ENCODE results near the gene C13orf46. TPM values are rescaled to one million over a fixed set of nuclear protein-coding genes. Genes with fewer than 3 reads are reported as not detected.

The C13orf46 gene
- total RNA-seq, 4 donors from 2014 or later, result not detected

DNA sequence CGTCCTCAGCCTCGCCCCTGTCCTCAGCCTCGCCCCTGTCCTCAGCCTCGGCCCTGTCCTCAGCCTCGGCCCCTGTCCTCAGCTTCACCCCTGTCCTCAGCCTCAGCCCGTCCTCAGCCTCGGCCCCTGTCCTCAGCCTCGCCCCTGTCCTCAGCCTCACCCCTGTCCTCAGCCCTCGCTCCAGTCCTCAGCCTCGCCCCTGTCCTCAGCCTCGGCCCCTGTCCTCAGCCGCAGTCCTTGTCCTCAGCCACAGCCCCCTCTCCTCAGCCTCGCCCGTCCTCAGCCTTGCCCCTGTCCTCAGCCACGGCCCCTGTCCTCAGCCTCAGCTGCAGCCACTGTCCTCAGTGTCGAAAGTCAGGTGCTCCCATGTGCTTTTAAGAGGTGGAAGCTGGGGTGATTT lies 10.5 kb downstream of the C13orf46 start:
- no peak for DNase-seq
- 88% methylated on average over 15 to 16 of the region's 16 CpGs for WGBS, 2 donors

GRCh38 chr13:113962975-113963374 lies 10.9 kb downstream of the C13orf46 start:
- Histone ChIP-seq H3K4me3 (no peak overlapping the region), H3K4me1 (no peaks in the 10 kb centered on the region), H3K27ac (no peak overlapping the region), H3K9me3 (peaks cover 0 to 4% (median 0%) of the 10 kb centered on the region in 3 donors), H3K27me3 (no peaks in the 10 kb centered on the region), H3K36me3 (no peaks in the 10 kb centered on the region)
- DNase-seq, result no peak
- TF ChIP-seq, protein P1, sequence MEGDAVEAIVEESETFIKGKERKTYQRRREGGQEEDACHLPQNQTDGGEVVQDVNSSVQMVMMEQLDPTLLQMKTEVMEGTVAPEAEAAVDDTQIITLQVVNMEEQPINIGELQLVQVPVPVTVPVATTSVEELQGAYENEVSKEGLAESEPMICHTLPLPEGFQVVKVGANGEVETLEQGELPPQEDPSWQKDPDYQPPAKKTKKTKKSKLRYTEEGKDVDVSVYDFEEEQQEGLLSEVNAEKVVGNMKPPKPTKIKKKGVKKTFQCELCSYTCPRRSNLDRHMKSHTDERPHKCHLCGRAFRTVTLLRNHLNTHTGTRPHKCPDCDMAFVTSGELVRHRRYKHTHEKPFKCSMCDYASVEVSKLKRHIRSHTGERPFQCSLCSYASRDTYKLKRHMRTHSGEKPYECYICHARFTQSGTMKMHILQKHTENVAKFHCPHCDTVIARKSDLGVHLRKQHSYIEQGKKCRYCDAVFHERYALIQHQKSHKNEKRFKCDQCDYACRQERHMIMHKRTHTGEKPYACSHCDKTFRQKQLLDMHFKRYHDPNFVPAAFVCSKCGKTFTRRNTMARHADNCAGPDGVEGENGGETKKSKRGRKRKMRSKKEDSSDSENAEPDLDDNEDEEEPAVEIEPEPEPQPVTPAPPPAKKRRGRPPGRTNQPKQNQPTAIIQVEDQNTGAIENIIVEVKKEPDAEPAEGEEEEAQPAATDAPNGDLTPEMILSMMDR (IDR thresholded peaks at IDR 0.05), result no peak
- TF ChIP-seq POLR2A (IDR thresholded peaks at IDR 0.05), result no peak
- 78 to 82% methylated on average over 10 to 16 of the region's 17 CpGs for WGBS, 2 donors
- intact Hi-C loops (cut with DNase I), result no loop called here

More for the DNA sequence above, 10.5 kb downstream of the C13orf46 start:
- Histone ChIP-seq H3K4me1 (no peaks in the 10 kb centered on the region), H3K27me3 (no peaks in the 10 kb centered on the region), H3K9me3 (peaks cover 0 to 4% (median 0%) of the 10 kb centered on the region in 3 donors), H3K27ac (no peak overlapping the region), H3K36me3 (no peaks in the 10 kb centered on the region), H3K4me3 (no peak overlapping the region)
- intact Hi-C loops (cut with DNase I), result no loop called here
- TF ChIP-seq POLR2A (IDR thresholded peaks at IDR 0.05), result no peak

- H3K4me1 ChIP-seq, result no peaks in the 10 kb centered on the region
- H3K36me3 ChIP-seq, result no peaks in the 10 kb centered on the region
- TF ChIP-seq, protein P1 (IDR thresholded peaks at IDR 0.05), result no peak
- TF ChIP-seq POLR2A (IDR thresholded peaks at IDR 0.05), result no peak
- WGBS, 2 donors, result 73 to 75% methylated on average over 10 of the region's 11 CpGs
- H3K27ac ChIP-seq, result no peak overlapping the region
- peaks cover 0 to 4% (median 0%) of the 10 kb centered on the region in 3 donors for H3K9me3 ChIP-seq
- no peaks in the 10 kb centered on the region for H3K27me3 ChIP-seq
- H3K4me3 ChIP-seq, result no peak overlapping the region
- DNase-seq, result no peak
- intact Hi-C loops (cut with DNase I), result no loop called here
Measured at GRCh38 chr13:113962386-113962785, 11.5 kb downstream of the C13orf46 start.

DNA sequence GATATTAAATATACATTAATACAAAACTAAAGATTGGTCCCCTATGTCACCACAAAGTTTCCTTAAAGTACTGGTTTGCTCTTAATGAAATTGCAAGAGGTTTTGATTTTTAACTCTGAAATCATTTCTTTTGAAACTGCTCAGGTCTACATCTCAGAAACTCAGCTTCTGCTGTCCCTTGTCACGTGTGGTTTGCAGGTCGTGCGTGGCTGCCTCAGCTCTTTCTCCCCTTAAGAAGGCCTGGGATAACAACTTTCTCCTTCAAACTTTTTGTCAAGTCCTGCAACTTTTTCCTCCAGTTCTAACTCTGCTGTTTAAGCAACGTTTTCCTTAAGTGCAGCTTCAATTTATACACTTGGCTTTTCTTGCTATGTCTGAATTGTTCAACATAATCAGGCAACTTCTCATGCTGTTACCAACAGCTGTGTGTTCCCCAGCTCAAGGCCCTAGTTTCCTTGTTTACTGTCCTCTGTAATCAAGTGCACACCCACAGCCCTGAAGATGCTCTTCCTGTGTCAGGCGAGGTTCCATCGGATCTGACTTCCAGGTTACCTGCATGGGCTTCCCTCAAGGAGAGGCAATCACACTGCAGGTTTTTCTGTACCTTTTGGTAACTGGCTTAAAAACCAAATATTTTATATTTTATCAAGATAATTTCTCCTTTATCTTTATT lies 13.5 kb downstream of the C13orf46 start:
- no peak for DNase-seq
- WGBS, 2 donors, result 76 to 87% methylated on average over 6 of the region's 6 CpGs
- H3K4me3 ChIP-seq, result no peak overlapping the region
- TF ChIP-seq POLR2A (IDR thresholded peaks at IDR 0.05), result no peak
- TF ChIP-seq, protein P1 (IDR thresholded peaks at IDR 0.05), result no peak
- H3K27ac ChIP-seq, result no peak overlapping the region
- H3K4me1 ChIP-seq, result no peaks in the 10 kb centered on the region
- intact Hi-C loops (cut with DNase I), result no loop called here
- H3K36me3 ChIP-seq, result no peaks in the 10 kb centered on the region
- no peaks in the 10 kb centered on the region for H3K27me3 ChIP-seq
- peaks cover 0 to 4% (median 0%) of the 10 kb centered on the region in 3 donors for H3K9me3 ChIP-seq

DNA sequence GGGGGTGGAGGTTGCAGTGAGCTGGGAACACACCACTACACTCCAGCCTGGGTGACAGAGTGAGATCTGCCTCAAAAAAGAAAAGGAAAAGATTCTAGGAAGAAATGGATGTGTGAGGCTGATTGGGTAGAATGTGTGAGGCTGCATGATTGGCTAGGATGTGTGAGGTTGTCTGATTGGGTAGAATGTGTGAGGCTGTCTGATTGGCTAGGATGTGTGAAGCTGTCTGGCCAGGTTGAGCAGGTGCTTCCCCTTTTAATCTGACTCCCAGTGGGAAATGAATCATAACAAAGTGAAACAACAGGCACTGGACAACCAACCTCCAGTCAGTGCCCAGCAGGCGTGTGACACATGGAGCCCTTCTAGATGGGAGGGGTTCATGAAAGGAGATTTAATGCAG lies 14.7 kb downstream of the C13orf46 start:
- no peaks in the 10 kb centered on the region for H3K36me3 ChIP-seq
- 40 to 80% methylated on average over 1 of the region's 1 CpG for WGBS, 2 donors
- DNase-seq, result no peak
- H3K4me1 ChIP-seq, result no peaks in the 10 kb centered on the region
- intact Hi-C loops (cut with DNase I), result no loop called here
- no peak for TF ChIP-seq POLR2A (IDR thresholded peaks at IDR 0.05)
- TF ChIP-seq, protein P1 (IDR thresholded peaks at IDR 0.05), result no peak
- peaks cover 0 to 4% (median 0%) of the 10 kb centered on the region in 3 donors for H3K9me3 ChIP-seq
- H3K27ac ChIP-seq, result no peak overlapping the region
- no peak overlapping the region for H3K4me3 ChIP-seq
- H3K27me3 ChIP-seq, result no peaks in the 10 kb centered on the region

Data from esophagus squamous epithelium (tissue), 5 donors.